ENCODE data around the gene UNKL.

The UNKL gene

DNA sequence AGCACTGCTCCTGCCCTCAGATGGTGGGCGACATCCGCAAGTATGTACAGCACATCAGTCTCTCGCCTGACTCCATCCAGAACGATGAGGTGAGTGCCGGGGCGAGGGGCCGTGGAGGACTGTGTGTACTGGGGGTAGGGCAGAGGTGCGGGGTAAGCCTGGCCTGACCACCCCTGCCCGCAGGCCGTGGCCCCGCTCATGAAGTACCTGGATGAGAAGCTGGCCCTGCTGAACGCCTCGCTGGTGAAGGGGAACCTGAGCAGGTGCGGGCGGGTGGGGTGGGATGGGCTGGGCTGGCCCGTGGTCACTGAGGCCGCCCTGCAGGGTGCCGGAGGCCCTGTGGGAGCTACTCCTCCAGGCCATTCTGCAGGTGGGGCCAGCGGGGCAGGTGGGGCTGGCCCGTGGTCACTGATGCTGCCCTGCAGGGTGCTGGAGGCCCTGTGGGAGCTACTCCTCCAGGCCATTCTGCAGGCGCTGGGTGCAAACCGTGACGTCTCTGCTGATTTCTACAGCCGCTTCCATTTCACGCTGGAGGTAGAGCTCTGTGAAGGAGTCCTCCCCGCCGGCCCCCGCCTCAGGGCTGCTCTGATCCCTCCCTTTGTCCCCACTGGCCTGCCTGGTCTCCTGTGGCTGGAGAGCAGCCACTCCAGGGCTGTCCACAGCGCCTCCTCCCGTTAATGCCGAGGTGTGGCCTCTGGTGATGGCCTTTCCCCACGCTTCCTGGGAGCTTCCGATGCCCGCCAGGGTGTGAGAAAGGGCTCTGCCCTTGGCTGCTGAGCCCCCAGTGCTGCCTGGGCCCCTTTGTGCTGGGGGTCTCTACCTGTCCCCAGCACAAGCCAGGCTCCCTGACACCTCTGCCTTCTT lies 67.8 kb downstream of the UNKL start:
- Histone ChIP-seq H3F3A (ENCODE audit: insufficient read depth, low read length) (no peaks in the 10 kb centered on the region), H3K27ac (ENCODE audit: low read depth, low read length, poor library complexity, severe bottlenecking) (no peak overlapping the region), H2AFZ (ENCODE audit: low read length) (no peak overlapping the region), H3K4me1 (ENCODE audit: insufficient read depth, low read length, severe bottlenecking) (peaks cover 33% of the 10 kb centered on the region), H3K79me2 (ENCODE audit: insufficient read depth, low read length) (no peaks in the 10 kb centered on the region), H4K20me1 (ENCODE audit: insufficient read depth, low read length) (no peaks in the 10 kb centered on the region), H3K9me2 (ENCODE audit: low read depth, low read length) (no peaks in the 10 kb centered on the region), H3K27me3 (ENCODE audit: insufficient read depth, low read length) (peaks cover 4% of the 10 kb centered on the region; the same call in 1 of the 2 replicates), H3K4me2 (ENCODE audit: low read length) (no peak overlapping the region), H3K9me3 (ENCODE audit: low read length) (no peaks in the 10 kb centered on the region), H3K36me3 (ENCODE audit: insufficient read depth, low read length) (peaks cover 19% of the 10 kb centered on the region), H3K4me3 (ENCODE audit: low read depth, low read length, poor library complexity, severe bottlenecking) (no peak overlapping the region), H3K9ac (ENCODE audit: low read length) (no peak overlapping the region)
- no peak for TF ChIP-seq EZH2 (IDR thresholded peaks at IDR 0.05; ENCODE audit: borderline replicate concordance, low read length)
- TF ChIP-seq, protein P1, sequence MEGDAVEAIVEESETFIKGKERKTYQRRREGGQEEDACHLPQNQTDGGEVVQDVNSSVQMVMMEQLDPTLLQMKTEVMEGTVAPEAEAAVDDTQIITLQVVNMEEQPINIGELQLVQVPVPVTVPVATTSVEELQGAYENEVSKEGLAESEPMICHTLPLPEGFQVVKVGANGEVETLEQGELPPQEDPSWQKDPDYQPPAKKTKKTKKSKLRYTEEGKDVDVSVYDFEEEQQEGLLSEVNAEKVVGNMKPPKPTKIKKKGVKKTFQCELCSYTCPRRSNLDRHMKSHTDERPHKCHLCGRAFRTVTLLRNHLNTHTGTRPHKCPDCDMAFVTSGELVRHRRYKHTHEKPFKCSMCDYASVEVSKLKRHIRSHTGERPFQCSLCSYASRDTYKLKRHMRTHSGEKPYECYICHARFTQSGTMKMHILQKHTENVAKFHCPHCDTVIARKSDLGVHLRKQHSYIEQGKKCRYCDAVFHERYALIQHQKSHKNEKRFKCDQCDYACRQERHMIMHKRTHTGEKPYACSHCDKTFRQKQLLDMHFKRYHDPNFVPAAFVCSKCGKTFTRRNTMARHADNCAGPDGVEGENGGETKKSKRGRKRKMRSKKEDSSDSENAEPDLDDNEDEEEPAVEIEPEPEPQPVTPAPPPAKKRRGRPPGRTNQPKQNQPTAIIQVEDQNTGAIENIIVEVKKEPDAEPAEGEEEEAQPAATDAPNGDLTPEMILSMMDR (IDR thresholded peaks at IDR 0.05; ENCODE audit: low read length) = no peak

DNA sequence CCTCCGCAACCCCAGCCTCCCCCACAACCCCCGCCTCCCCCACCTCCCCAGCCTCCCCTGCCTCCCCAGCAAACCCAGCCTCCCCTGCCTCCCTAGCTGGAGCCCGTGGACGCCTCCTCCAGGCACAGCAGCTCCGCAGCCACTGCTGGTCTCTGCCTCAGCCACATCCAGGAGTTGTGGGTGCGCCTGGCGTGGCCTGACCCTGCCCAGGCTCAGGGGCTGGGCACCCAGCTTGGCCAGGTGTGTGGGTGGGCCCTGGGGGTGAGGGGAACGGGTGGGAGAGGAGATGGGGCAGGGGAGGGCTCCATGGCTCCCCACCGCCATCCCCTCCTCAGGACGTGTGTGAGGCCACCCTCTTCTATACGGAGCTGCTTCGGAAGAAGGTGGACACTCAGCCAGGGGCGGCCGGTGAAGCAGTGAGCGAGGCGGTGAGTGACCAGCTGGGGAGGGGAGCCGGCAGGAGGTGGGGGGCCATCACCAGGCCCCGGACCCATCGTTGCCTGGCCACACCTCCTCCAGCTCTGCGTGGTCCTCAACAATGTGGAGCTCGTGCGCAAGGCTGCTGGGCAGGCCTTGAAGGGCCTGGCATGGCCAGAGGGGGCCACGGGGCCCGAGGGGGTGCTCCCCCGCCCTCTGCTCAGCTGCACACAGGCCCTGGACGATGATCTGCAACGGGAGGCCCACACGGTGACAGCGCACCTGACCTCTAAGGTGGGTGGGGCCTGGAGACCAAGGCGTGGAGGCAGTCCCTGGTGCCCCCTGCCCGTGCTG lies 68.7 kb downstream of the UNKL start:
- no peaks in the 10 kb centered on the region for H4K20me1 ChIP-seq (ENCODE audit: insufficient read depth, low read length)
- peaks cover 19% of the 10 kb centered on the region for H3K36me3 ChIP-seq (ENCODE audit: insufficient read depth, low read length)
- TF ChIP-seq, protein P1 (IDR thresholded peaks at IDR 0.05; ENCODE audit: low read length) = no peak
- H3K27me3 ChIP-seq (ENCODE audit: insufficient read depth, low read length) = peaks cover 4% of the 10 kb centered on the region; the same call in 1 of the 2 replicates
- no peaks in the 10 kb centered on the region for H3K9me3 ChIP-seq (ENCODE audit: low read length)
- H2AFZ ChIP-seq (ENCODE audit: low read length) = no peak overlapping the region
- H3K4me1 ChIP-seq (ENCODE audit: insufficient read depth, low read length, severe bottlenecking) = peaks cover 29% of the 10 kb centered on the region
- H3K27ac ChIP-seq (ENCODE audit: low read depth, low read length, poor library complexity, severe bottlenecking) = no peak overlapping the region
- H3K4me3 ChIP-seq (ENCODE audit: low read depth, low read length, poor library complexity, severe bottlenecking) = no peak overlapping the region
- H3K4me2 ChIP-seq (ENCODE audit: low read length) = no peak overlapping the region
- H3K79me2 ChIP-seq (ENCODE audit: insufficient read depth, low read length) = no peaks in the 10 kb centered on the region
- H3K9ac ChIP-seq (ENCODE audit: low read length) = no peak overlapping the region
- no peaks in the 10 kb centered on the region for H3F3A ChIP-seq (ENCODE audit: insufficient read depth, low read length)
- no peaks in the 10 kb centered on the region for H3K9me2 ChIP-seq (ENCODE audit: low read depth, low read length)

DNA sequence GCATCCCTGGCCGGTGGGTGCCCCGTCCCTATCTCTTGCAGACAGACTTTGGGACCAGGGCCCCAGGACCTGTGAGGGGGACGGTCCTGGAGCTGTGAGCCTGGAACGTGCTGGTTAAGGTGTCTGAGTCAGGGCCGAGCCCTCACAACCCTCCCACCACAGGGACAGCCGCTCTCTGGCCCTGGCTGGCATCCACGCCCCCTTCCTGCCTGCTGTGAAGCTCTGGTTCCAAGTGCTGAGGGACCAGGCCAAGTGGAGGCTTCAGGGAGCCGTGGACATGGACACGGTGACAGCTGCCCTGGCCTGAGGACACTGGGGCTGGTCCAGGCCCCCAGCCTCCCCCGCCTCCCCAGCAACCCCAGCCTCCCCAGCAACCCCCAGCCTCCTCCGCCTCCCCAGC lies 69.4 kb downstream of the UNKL start:
- no peak overlapping the region for H3K27ac ChIP-seq (ENCODE audit: low read depth, low read length, poor library complexity, severe bottlenecking)
- no peaks in the 10 kb centered on the region for H4K20me1 ChIP-seq (ENCODE audit: insufficient read depth, low read length)
- H3K9me3 ChIP-seq (ENCODE audit: low read length) = no peaks in the 10 kb centered on the region
- H3K9me2 ChIP-seq (ENCODE audit: low read depth, low read length) = no peaks in the 10 kb centered on the region
- peaks cover 19% of the 10 kb centered on the region for H3K36me3 ChIP-seq (ENCODE audit: insufficient read depth, low read length)
- H3K9ac ChIP-seq (ENCODE audit: low read length) = no peak overlapping the region
- H3K4me1 ChIP-seq (ENCODE audit: insufficient read depth, low read length, severe bottlenecking) = peaks cover 21% of the 10 kb centered on the region
- no peaks in the 10 kb centered on the region for H3F3A ChIP-seq (ENCODE audit: insufficient read depth, low read length)
- no peak for TF ChIP-seq EZH2 (IDR thresholded peaks at IDR 0.05; ENCODE audit: borderline replicate concordance, low read length)
- TF ChIP-seq, protein P1 (IDR thresholded peaks at IDR 0.05; ENCODE audit: low read length) = no peak
- no peak overlapping the region for H2AFZ ChIP-seq (ENCODE audit: low read length)
- H3K79me2 ChIP-seq (ENCODE audit: insufficient read depth, low read length) = no peaks in the 10 kb centered on the region
- H3K4me3 ChIP-seq (ENCODE audit: low read depth, low read length, poor library complexity, severe bottlenecking) = no peak overlapping the region
- peaks cover 4% of the 10 kb centered on the region; the same call in 1 of the 2 replicates for H3K27me3 ChIP-seq (ENCODE audit: insufficient read depth, low read length)
- H3K4me2 ChIP-seq (ENCODE audit: low read length) = no peak overlapping the region

Measured in OCI-LY1 (cell line).